ENCODE results near the gene GCK. TPM values are rescaled to one million over a fixed set of nuclear protein-coding genes. Genes with fewer than 3 reads are reported as not detected.

The GCK gene
- total and polyA plus RNA-seq, 11 donors = 0.54 to 5.7 (median 1.9) TPM

DNA sequence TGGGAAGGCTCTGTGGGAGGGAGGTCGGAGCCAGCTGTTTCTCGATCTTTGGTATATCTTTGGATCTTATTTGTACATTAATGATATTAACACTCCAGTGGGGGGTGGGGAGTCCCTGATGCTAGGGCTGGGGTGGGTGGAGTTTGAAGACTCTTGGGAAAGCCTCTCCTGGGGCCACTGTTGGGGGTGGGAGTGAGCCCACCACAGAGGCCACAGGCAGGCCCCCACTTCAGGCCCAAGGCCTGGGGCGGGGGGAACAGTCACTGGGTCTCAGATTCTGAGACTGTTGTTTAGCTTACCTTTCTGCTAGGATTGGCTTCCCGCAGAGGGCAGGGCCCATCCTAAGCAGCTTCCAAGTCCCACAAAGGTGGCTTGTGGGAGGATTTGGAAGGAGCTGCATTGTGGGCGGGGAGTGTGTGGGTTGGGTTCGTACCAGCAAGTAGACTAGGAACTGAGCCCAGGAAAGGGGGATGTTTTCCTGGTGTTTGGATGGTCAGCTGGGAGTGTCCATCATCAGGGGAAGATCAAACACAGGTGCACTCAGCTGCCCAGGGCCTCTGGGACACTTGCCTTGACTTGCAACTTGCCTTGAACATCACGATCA is 23.4 kb upstream of the GCK start:
- Histone ChIP-seq H3K9me3 (no peaks in the 10 kb centered on the region), H3K27me3 (no peaks in the 10 kb centered on the region), H3K4me3 (no peak overlapping the region), H3K36me3 (peaks cover 0 to 63% (median 58%) of the 10 kb centered on the region in 9 donors), H3K27ac (no peak overlapping the region), H3K4me1 (peaks cover 0 to 3% (median 0%) of the 10 kb centered on the region in 12 donors)
- TF ChIP-seq POLR2A (IDR thresholded peaks at IDR 0.05) = no peak
- TF ChIP-seq, protein P1, sequence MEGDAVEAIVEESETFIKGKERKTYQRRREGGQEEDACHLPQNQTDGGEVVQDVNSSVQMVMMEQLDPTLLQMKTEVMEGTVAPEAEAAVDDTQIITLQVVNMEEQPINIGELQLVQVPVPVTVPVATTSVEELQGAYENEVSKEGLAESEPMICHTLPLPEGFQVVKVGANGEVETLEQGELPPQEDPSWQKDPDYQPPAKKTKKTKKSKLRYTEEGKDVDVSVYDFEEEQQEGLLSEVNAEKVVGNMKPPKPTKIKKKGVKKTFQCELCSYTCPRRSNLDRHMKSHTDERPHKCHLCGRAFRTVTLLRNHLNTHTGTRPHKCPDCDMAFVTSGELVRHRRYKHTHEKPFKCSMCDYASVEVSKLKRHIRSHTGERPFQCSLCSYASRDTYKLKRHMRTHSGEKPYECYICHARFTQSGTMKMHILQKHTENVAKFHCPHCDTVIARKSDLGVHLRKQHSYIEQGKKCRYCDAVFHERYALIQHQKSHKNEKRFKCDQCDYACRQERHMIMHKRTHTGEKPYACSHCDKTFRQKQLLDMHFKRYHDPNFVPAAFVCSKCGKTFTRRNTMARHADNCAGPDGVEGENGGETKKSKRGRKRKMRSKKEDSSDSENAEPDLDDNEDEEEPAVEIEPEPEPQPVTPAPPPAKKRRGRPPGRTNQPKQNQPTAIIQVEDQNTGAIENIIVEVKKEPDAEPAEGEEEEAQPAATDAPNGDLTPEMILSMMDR (IDR thresholded peaks at IDR 0.05) = no peak
- DNase-seq (no peak), ATAC-seq (no peak)
- intact Hi-C loops (cut with DNase I) = no loop called here
- 81 to 84% (median 82%) methylated on average over 6 to 7 of the region's 7 CpGs for WGBS, 4 donors

DNA sequence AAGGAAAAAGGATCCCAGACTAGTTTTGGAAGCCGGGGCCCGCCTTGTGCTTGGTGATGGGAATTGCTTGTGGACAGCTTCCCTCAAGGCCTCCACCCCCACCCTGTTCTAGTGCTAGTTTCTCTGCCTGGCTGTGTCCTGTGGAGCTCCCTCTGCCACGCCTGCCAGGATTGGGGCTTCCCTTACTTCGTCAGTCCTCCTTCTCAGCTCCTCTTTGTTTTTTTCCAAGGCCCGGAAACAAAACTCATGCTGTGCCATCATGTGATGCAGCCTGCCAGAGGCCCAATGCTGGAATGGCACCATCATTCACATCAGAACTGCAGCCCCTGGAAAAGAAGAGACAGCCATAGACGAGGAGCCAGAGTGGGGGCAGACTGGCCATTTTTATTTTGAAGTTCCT is 22.8 kb upstream of the GCK start:
- no peaks in the 10 kb centered on the region for H3K27me3 ChIP-seq
- intact Hi-C loops (cut with DNase I) = no loop called here
- ATAC-seq = no peak
- TF ChIP-seq POLR2A (IDR thresholded peaks at IDR 0.05) = no peak
- TF ChIP-seq, protein P1 (IDR thresholded peaks at IDR 0.05) = no peak
- H3K4me1 ChIP-seq = peaks cover 0 to 3% (median 0%) of the 10 kb centered on the region in 12 donors
- WGBS, 4 donors = 77 to 82% (median 80%) methylated on average over 6 of the region's 6 CpGs
- no peak for DNase-seq
- H3K36me3 ChIP-seq = peaks cover 0 to 69% (median 65%) of the 10 kb centered on the region in 9 donors
- H3K4me3 ChIP-seq = no peak overlapping the region
- H3K9me3 ChIP-seq = no peaks in the 10 kb centered on the region
- no peak overlapping the region for H3K27ac ChIP-seq

DNA sequence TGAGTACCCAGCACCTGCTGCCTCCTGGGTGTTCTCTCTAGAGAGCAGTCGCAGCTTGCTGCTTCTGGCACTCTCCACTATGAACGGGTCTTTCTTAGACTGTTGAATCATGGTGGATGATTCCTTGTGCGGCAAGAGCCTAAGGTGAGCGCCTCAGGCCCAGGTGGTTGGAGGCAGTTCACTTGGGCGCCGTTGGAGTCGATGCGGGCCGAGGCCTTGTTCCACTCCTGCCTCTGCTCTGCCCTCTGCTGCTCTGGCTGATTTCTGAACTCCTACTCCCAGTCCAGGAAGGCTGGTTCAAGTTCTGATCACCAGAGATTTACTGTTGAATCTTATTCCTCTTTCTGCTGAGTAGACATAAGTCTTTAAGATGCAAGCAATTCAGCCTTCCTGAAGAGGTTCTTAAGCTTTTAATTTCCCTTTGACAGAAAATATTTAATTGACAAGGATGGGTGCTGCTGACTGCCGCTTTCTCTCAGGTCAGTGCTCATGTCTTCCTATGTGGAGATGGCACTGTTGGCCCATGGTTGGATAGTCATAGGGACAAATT is 22.0 kb upstream of the GCK start:
- ATAC-seq = no peak
- TF ChIP-seq POLR2A (IDR thresholded peaks at IDR 0.05) = no peak
- TF ChIP-seq, protein P1 (IDR thresholded peaks at IDR 0.05) = no peak
- intact Hi-C loops (cut with DNase I) = no loop called here

DNA sequence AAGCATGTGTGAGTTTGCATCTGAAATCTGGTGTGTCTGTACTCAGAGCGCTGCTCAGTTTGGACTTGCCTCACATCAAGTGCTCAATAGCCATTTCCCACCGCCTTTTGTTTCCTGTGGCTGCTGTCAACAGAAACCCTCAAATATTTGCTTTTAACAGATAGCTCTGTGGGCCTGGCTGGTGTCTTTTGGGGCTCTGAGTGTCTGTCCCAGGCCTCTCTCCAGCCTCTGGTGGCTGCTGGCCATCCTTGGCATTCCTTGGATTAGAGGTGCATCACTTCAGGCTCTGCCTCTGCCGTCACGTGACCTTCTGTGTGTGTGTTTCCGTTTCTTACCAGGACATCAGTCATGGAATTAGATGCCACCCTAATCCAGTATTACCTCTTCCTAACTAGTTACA is 20.9 kb upstream of the GCK start:
- Histone ChIP-seq H3K27ac (no peak overlapping the region), H3K36me3 (peaks cover 0 to 89% (median 84%) of the 10 kb centered on the region in 9 donors), H3K4me3 (no peak overlapping the region), H3K4me1 (peaks cover 0 to 3% (median 0%) of the 10 kb centered on the region in 12 donors), H3K27me3 (no peaks in the 10 kb centered on the region), H3K9me3 (no peaks in the 10 kb centered on the region)
- WGBS, 4 donors = 80 to 89% (median 83%) methylated on average over 5 of the region's 5 CpGs
- ATAC-seq (no peak), DNase-seq (no peak)
- no peak for TF ChIP-seq POLR2A (IDR thresholded peaks at IDR 0.05)
- TF ChIP-seq, protein P1 (IDR thresholded peaks at IDR 0.05) = no peak
- intact Hi-C loops (cut with DNase I) = no loop called here

More for the DNA sequence above, 22.0 kb upstream of the GCK start:
- H3K27me3 ChIP-seq = no peaks in the 10 kb centered on the region
- 93 to 94% (median 93%) methylated on average over 9 to 10 of the region's 10 CpGs for whole genome bisulfite sequencing, 4 donors
- peaks cover 0 to 78% (median 73%) of the 10 kb centered on the region in 9 donors for H3K36me3 ChIP-seq
- no peaks in the 10 kb centered on the region for H3K9me3 ChIP-seq
- no peak for DNase-seq
- no peak overlapping the region for H3K27ac ChIP-seq
- no peak overlapping the region for H3K4me3 ChIP-seq
- H3K4me1 ChIP-seq = peaks cover 0 to 3% (median 0%) of the 10 kb centered on the region in 12 donors

Measured in heart left ventricle (tissue), 16 donors.